T-helper 22 cell (primary cell): ENCODE data around the gene FABP6.
"Not testable (repeated sequence)": the region's sequence is repeated elsewhere in the genome, so short reads cannot be mapped to it uniquely, and the experiment has no call there.

Source experiments
- DNase-seq: peaks from one replicate; pipeline ENCODE4 v3.0.0-alpha.2; 2020; ENCODE audit warnings: low read depth

Gene FABP6

DNA sequence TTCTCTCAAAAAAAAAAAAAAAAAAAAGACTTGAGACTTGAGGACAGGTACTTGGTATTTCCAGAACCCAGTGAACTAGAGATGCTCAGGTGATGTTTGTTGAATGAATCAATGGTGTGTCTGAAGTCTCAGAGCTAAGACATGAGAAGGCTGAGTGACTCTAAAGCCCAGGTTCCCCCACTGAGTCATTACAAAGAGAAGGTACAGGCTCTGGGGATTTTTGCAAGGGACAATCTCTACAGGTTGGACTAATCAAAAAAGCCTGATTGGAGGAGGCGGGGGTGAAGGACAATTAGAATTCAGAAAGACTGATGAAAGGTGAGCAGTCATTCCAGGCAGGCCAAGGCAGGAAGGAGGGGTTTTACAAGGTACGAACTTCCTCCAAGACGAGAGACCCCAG lies 8.2 kb upstream of the FABP6 start:
- DNase-seq: no peak

DNA sequence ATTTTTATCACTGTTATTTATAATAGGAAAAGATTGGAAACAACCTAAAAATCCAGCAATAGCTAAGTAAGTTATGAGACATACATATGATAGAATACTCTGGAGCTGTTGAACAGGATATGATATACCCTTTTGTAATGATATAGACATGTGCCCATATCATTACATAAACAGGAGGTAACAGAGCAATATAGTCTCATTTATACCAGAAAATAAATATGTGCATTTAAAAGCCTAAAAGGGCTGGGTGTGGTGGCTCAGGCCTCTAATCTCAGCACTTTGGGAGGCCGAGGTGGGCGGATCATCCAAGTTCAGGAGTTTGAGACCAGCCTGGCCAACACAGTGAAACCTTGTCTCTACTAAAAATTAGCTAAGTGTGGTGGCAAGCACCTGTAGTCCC lies 2.3 kb upstream of the FABP6 start:
- DNase-seq: no peak

DNA sequence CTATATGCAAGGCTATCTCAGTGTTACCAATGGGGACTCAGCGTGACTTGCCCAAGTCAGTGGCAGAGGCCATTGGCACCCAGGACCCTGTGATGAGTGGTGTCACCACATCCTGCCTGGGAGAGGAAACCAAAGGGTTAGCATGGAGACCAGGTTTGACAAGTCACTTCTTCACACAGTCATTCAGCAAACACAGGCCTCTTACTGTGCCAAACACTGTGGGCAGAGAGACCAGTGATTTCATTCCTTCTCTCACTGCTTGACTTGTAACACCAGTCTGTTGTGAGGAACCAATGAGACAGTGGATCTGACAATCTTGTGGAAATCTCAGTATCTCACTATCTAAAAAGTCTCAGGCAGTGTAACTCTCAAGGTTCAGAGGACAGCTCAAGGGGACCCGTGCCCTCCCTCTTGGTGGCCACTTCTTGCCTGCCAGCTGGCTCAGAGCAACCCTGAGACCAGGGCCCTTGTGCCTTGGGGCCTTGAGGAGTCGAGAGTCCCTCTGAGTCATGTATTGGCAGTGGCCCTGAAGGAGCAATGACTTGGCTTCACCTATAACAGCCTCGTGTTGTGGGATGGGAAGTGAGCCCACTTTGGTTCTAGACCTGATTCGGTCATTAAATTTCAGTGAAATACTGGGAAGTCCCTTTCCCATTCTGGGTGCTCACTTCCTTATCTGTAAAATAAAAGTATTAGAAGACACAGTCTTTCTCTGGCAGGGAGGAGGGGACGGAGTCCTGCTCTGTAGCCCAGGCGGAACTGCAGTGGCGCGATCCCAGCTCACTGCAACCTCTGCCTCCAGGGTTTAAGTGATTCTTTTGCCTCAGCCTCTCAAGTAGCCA lies 1.6 kb downstream of the FABP6 start:
- DNase-seq: no peak

DNA sequence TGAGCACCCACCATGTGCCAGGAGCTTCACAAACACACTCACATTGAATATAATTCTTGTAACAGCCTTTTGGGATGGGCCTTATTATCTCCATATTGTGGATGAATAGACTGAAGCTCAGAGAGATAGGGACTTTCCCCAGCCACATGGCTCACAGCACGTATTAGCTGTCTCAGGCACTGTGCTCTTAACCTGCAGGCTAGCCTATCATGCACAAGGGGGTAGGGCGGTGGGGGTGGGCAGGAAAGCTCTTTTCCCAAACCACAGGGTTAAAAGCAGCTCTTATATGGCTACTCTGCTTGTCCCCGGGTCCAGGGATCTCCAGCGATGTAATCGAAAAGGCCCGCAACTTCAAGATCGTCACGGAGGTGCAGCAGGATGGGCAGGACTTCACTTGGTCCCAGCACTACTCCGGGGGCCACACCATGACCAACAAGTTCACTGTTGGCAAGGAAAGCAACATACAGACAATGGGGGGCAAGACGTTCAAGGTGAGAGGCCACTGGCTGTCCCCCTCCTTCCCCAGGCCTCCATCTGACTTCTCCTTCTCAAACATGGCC lies 2.6 kb downstream of the FABP6 start:
- no peak for DNase-seq

DNA sequence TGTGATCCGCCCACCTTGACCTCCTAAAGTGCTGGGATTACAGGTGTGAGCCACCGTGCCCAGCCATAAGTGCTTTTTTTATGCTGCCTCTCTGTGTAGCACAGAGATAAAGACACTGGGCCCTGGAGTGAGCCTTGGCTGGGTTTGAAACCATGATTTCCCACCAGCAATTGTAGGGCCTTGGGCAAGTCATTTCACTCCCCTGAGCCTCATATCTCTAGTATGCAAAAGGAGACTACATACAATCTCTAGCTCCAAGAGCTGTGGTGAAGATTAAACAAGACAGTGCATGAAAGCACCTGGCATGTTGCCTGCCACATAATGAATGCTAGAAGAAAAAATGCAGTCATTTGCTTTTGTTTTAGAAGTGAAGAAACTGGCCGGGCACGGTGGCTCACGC lies 3.9 kb downstream of the FABP6 start:
- no peak for DNase-seq

DNA sequence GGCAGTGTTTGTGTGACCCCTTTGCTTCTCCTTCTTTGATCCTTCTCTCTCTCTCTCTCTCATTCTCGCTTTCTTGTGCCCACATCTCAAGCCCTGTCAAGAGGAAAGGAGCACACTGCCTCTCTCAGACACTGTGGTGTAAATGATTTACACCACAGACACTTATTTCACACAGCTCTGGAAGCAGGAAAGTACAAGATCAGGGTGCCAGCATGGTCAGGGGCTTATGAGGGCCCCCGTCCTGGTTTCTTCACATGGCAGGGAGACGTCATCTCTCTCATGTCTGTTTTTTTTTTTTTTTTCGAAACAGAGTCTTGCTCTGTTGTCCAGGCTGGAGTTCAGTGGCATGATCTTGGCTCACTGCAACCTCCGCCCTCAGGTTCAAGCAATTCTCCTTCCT lies 6.4 kb downstream of the FABP6 start:
- DNase-seq: no peak

DNA sequence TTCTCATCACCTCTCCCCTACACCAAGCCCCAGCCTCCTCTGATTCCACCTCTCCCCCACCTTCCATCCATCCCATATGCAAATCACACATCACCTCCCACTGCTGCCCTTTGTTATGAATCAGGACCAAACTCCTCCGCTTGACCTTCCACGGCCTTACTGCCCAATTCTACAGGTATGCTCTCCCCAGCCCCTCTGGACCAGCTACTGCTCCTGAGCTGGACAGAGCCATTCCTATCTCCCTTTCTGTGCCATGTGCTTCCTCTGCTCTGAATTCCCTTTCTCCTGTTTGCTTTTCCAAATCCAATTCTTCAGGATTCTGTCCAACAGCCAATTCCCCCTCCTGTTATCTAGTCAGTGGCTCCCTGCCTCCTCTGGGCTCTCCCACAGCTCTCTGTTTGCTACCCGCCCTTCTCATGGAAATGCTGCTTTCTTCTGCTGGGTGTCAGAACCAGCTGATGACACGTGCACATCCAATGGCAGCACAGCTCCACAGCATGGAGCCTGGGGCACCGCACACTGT lies 8.3 kb downstream of the FABP6 start:
- DNase-seq: no peak

DNA sequence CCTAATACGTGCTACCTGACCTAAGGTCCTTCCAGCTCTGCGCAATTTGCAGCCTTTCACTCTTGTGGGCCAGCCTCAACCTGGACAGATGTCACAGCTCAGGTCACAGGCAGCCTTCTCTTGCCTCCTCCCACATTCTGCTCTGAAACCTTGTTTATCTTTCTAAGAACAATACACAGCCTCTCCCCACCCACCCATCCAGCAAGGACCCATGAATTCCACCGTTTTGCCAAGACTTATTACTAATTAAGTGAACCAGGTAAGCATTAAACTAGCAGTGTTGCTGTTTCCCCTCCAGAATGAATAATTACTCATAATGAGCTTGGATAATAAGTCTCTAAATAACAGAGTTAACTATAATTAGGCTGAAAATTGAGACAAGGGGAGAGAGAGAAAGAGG lies 11.0 kb downstream of the FABP6 start:
- DNase-seq: no peak

DNA sequence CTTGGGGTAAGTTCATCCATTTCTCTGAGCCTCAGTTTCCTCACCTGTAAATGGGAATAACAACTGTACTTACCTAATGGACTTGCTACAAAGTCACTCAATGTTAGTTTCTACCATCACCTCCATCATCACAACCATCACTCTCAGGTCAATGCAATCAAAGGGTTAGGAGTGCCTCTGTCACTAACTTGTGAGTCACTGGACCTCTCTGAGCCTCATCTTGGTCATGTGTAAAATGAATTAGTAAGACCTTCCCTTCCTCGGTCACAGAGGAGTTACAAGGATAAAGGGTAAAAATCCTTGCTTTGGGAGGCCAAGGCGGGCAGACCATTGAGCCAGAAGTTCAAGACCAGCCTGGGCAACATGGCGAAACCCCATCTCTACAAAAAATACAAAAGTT lies 12.8 kb downstream of the FABP6 start:
- no peak for DNase-seq

DNA sequence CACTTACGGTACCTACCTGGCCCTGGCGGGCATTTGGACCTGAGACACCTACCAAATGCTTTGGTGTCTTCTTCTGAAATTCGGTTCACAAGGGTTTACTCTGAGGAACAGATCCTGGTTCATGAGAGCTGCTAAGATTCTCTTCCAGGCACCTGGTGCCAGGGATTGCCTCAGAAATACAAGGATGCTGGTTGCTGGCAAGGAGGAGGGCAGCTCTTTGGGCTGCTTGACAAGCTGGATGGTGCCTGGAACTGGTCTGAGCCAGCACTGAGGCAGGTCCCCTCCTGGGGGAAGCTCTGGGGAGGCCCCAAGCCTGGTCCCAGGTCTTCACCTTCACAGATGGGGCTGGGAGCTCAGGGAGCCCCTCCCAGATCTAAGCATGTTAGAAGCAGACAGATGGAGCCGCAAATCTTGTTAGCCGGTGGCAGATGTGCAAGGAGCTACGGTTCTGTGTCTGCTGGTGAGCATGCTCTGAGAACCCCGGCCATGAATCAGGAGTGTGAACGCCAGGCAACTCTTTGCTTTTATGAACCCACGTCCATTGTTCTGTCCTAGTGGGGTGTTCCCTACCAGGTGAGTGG lies 16.3 kb downstream of the FABP6 start:
- DNase-seq: no peak

DNA sequence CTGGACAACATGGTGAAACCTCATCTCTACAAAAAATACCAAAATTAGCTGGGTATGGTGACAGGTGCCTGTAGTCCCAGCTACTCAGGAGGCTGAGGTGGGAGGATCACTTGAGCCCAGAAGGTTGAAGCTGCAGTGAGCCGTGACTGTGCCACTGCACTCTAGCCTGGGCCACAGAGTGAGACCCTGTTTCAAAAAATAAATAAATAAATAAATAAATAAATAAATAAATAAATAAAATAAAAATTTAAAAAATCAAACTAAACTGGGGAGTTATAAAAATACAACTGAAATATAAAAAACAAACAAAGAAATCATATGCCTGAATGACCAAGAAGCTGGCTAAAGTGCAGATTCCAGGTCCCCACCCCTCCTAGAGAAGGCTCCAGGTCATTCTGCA lies 20.3 kb downstream of the FABP6 start:
- DNase-seq: not testable (repeated sequence)

DNA sequence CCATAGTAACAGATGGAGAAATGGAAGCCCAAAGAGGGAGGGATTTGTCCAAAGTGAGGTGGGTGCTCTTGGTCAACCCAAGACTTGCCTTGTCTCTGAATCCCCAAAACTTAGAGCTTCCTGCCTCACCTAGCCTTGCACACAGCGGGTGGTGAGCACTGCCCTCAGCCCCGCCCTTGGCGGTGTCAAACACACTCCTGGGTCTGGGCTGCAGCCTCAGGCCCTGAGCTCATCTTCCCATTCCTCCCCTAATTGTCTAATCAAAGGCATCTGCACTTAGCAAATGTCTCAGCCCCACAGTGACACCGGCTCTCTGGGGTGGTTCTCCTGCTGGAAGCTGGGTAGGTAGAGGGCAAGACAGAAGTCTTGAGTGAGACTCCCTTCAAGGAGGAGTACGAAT lies 20.9 kb downstream of the FABP6 start:
- DNase-seq: no peak

DNA sequence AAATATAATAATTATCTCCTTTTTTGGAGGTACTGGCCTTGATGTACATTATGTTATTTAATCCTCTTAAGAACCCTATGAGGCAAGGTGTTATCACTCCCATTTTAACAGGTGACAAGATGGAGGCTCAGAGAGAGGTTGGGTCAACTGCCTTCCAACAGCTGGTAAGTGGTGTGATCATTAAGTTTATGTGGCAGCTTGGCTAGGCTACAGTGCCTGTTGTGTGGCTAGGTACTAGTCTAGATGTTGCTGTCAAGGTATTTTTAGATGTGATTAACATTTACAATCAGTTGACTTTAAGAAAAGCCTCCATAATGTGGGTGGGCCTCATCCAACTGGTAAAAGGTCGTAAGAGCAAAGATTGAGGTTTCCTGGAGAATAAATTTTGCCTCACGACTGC lies 21.5 kb downstream of the FABP6 start:
- DNase-seq: no peak

DNA sequence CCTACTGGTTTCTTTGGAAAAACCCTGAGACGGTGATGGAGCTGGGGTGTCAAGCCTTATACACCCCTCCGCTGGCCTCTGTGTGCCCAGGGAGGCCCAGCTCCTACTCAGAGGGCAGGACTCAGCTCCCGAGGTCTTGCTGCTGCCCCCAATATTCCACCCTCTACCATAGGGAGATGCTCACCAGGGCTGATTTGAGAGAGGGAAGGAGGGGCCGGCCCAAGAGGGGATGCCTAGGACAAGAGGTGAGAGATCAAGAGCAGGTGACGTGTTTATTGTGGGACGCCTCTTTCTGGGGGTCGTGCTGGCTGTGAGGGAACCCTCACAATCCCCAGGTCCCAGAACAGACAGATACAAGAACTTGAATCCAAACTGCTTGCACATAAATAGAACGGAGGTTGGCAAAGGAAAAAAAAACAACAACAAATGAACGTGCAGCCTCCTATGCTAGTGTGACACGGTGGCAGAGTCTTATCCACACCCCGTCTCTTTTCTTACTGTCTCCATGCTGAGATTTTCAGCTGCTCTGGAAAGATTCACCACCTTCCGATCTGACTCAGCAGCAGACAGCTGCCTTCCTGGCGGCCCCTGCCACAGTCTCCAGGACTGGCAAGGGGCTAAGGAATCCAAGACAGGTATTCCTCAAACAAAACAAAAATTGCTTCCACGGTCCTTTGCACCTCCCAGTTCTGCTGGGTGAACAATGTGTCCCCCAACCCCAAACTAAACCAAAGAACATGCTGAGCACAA lies 22.3 kb downstream of the FABP6 start:
- DNase-seq: no peak

DNA sequence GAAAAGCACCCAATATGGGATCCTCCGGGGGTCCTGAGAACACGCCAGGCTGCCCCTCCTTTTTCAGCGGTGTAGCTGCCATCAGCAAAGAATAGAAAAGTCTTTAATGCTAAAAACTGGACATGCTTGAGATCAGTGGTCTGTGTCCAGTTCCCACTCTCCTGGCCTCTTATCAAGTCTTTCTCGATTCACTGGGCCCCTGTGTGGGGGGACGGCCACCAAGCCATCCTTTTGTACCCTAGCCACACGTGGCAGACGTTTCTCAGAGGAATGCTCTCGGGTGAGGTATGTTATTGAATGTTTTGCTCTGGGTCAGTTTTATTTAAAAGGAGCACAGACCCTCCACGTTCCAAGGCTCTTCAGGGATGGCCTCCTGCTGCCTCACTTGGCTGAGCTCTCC lies 23.6 kb downstream of the FABP6 start:
- DNase-seq: no peak

DNA sequence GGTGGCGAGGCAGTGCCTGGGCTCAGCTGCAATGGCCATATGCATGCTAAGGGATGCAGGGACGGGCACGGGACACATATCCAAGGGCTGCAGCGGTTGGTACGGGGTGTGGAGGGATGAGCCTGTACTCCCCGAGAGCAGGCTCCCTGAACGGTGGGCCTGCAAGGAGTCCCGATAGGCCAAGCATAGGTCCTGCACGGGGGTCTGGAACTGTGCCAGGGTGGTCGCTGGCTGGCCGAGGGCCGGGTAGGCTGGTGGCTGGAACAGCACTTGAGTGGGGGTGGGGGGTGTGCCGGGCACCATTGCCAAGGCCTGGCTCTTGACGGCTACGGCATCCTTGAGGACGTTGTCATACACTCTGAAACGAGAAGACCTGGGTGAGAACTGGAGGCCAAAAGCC lies 24.1 kb downstream of the FABP6 start:
- DNase-seq: no peak

DNA sequence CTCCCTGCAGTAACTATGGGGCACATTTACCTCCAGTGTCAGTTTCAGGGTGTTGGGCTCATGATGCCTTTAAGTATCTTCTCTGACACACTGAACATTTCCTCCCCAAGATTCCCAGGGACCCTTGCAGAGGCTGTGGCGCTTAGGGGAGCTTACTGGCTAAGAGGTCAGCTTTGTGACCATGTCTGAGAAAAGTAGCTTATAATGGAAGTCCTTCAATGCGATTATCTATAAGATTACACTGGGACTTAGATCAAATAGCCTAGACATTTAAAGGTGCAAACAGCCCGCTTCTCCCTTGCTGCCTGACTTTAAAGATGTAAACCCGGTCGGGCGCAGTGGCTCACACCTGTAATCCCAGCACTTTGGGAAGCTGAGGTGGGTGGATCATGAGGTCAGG lies 25.4 kb downstream of the FABP6 start:
- DNase-seq: no peak

DNA sequence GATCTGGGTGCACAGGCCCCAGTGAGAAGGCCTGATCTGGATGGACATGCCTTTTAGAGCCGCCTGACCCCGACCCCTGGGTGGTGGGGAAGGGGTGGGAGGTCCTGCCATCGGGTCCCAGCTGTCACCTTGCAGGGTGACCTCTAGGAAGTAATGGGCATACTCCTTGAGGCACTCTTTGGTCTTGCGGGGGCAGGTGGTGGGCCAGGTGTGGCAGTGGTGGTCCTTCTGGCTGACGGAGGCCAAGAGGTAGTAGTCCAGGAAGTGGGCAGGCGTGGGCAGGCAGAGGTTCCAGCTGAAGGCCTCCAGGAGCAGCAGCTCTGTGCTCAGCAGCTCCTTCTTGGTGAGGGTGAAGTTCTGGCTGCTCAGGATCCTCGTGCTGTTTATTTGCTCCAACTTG lies 30.0 kb downstream of the FABP6 start:
- no peak for DNase-seq

DNA sequence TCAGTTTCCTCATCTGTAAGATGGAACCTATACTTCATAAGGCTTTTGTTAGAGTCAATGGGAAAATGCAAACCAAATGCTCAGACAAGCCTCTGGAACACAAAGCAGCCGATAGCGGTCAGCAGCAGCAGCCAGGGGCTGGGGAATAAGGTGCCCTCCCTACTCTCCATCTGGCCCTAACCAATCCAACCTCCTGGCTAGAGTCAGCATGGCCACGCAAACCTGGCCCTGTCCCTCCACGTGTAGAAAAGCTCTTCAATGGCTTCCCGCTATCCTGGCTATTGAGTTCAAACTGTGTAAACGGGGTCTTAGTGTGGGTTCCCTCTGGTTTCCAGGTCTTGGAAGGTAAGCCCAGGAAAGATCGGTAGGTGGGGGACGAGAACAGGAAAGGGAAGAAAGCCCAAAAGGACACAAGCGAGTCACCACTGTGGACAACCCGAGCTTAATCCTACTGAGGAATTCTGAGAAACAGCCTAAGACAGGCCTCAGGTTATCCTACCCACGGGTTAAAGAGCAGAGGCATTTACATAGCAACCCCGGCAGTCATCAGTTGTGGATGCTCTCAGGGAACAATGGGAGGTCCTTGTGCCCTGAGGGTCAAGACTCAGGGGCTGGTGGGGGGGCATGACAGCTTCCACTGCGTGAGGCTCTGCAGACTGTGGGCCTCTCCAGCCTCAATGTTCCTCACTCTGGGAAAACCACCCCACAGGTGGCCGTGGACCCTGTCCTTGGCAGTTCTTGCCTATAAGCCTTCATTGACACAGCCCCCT lies 30.9 kb downstream of the FABP6 start:
- DNase-seq: no peak

DNA sequence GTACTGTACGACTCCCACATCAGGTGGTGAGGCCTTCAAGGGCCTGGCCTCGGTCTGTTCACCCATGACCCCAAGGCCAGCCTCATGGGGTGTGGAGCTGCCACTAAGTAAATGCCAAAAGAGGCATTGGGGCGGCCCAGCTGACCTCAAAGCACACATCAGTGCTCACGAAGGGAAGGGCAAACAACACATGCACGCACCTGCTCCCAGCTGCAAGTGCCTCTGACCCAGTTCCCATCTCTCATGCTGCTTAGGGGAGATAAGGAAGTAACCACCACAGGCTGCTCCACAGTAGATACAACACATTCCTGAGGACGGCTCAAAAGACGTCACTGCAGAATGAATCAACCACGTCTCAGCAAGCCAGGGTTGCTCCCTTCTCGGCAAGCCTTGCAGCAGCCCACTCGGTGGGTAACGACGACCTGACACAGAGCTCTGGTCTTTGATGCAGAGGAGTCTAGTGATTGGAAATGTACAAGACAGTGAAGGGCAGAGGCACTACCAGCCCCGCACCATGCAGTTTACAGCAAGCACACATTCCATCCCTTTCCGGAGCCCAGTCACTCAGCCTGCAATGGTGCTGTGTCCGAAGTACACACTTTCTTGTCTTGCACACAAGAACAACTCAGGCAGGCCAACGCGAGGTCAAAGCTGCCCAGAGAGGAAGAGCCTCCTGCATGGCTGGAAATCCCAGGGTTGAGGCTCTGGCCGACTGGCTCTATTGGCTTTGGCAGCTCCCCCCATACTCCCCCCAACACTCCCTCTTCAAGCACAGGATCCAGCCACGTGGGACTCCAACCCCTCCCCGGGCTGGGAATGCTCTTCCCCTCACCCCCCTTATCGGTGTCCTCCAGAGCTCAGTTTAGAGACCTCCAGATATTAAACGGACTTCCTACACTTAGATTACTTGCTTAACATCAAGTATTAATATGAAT lies 31.8 kb downstream of the FABP6 start:
- no peak for DNase-seq
